ENCODE measurements around the gene CRYL1. TPM values are rescaled to one million over a fixed set of nuclear protein-coding genes. Genes with fewer than 3 reads are reported as not detected.

CRYL1 gene
- total and polyA plus RNA-seq, 2 of the 4 experiments (the other 2 are of a cell fraction) = 11.7 to 16.4 TPM

DNA sequence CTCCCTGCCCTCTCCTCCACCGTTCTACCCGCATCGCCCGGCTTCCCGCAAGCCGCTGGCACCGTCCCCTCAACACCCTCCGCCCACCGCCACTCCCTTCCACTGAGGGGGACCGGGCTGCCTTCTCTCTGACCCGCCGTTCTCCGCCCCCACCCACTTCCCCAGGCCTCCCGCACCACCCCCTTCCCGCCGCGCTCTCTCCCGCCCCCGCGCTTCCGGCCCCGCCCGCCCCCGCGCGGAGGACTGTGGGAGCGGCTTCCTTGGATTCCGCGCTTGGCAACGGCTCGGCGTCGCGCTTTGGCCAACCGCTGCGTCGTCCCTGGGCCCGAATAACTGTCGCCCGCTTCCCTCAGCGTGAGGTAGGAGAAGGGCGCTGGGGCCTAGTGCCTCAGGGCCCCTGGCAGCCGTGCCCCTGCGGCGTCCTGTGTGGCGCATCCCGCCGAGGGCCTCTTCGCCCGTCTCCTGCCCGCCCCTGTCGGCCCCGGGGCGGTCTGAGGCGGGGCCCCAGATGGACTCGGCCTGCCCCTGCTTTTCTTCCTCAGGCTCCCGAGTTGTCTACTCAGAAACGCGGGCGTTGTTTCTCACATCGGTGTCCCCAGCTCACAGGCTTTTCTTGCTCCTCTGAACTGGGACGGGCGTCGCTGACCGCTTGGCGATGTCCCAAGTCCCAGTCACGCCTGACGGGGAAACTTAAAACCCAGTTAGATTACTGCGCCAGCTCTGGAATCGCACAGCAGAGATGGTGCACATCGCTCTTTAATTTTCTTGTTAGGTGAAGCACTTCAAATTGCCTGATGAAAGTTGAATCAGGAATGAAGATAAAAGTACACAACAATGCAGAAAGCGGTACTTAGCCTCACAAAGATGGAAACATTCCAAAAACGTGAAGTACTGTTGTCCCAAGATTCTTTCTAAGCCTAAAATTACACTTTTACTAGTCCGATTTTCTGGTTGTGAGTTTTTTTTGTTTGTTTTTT, 41.5 kb upstream of the CRYL1 start, which contains the start of gene IFT88:
TSS of gene IFT88 (plus strand) at position 260 of the 977 bp plus-strand sequence. CDS start 7,229 bp downstream, outside the sequence.
- BruUV-seq (replicated peaks) = TSS peak; percentile 73

More for the DNA sequence above, 41.5 kb upstream of the CRYL1 start, which contains the start of gene IFT88:
- peak within 1 kb of the TSS; percentile 97 for H2BK5ac ChIP-seq (ENCODE audit: low read depth, low read length, poor library complexity, severe bottlenecking)
- H3K9ac ChIP-seq (ENCODE audit: low read depth, low read length) = peak within 1 kb of the TSS; percentile 92
- peak within 1 kb of the TSS; percentile 91 for H4K91ac ChIP-seq (ENCODE audit: insufficient read depth, low read depth, low read length)
- DNase-seq (peak; percentile 85), ATAC-seq (ENCODE audit: low read depth) (peak; percentile 94)
- no peaks in the 10 kb centered on the region for H3K4me1 ChIP-seq (ENCODE audit: control insufficient read depth, insufficient read depth, low read length)
- TF ChIP-seq MXI1 (IDR thresholded peaks at IDR 0.05; ENCODE audit: borderline replicate concordance, low read depth, low read length) (peak; percentile 75), SMC3 (IDR thresholded peaks at IDR 0.05; ENCODE audit: low read depth, low read length) (0 out of 2 replicates have a peak, but pooled peaks have one; percentile 9), POLR2A (IDR thresholded peaks at IDR 0.05; ENCODE audit: low read depth, low read length) (peak; percentile 84), MAZ (IDR thresholded peaks at IDR 0.05; ENCODE audit: borderline replicate concordance, low read depth, low read length) (peak; percentile 82; the same call in 1 of the 2 replicates), BHLHE40 (IDR thresholded peaks at IDR 0.05; ENCODE audit: low read depth, low read length) (0 out of 2 replicates have a peak, but pooled peaks have one; percentile 1), RFX5 (IDR thresholded peaks at IDR 0.05; ENCODE audit: low read depth, low read length) (no peak)
- peak within 1 kb of the TSS; percentile 93 for H3K56ac ChIP-seq (ENCODE audit: extremely low read depth, insufficient read depth, low read length)
- H2AK9ac ChIP-seq (replicated peaks; ENCODE audit: low read depth, low read length, poor library complexity) = peak within 1 kb of the TSS; percentile 84
- dilution Hi-C loops (cut with HindIII; ENCODE audit: low sequenced_read_pairs, unreplicated experiment) = no loop called here
- peak within 1 kb of the TSS; percentile 74 to 86 for H4K8ac ChIP-seq (ENCODE audit: low read depth in 2 of 2, low read length in 2 of 2)
- in situ Hi-C loops (cut with MboI; ENCODE audit: low sequenced_read_pairs) = no loop called here
- no peaks in the 10 kb centered on the region for H3K27me3 ChIP-seq (ENCODE audit: control insufficient read depth, insufficient read depth, low read length)
- H4K5ac ChIP-seq (ENCODE audit: low read depth, low read length) = peak within 1 kb of the TSS; percentile 91
- intact Hi-C loops (cut with micrococcal nuclease) = loop anchor here (1.0 kb wide), 1 partner anchor 41 kb away; no protein-coding TSS in a partner anchor
- H2BK15ac ChIP-seq (ENCODE audit: low read depth, low read length) = peak within 1 kb of the TSS; percentile 74; the same call in 2 of the 3 replicates
- CTCF ChIA-PET = interaction anchor here (0.6 kb wide), 1 partner anchor 757 kb away, joined by 6 read pairs; no protein-coding TSS in a partner anchor
- H3K9me3 ChIP-seq (ENCODE audit: control insufficient read depth, insufficient read depth, low read length) = peaks cover 8% of the 10 kb centered on the region
- 0% methylated on average over 27 of the region's 74 CpGs; no CpG with 5 or more reads in 1 of the 2 experiments for WGBS, 2 experiments (ENCODE audit: extremely low coverage in 2 of 2, insufficient read length in 1 of 2)
- H3K23ac ChIP-seq (ENCODE audit: low read depth, low read length) = peak within 1 kb of the TSS; percentile 94
- H3K79me1 ChIP-seq (ENCODE audit: low read depth in 1 of 2, low read length in 2 of 2) = peaks cover 8 to 22% of the 10 kb centered on the region in 2 experiments; a peak in 3 of 4 replicates
- peak within 1 kb of the TSS; percentile 84 for H3K14ac ChIP-seq (replicated peaks; ENCODE audit: low read depth, low read length)
- peak within 1 kb of the TSS; percentile 97 for H2AFZ ChIP-seq (replicated peaks; ENCODE audit: low read length, poor library complexity)
- no peaks in the 10 kb centered on the region for H3K9me1 ChIP-seq (ENCODE audit: insufficient read depth, low read length)
- peak within 1 kb of the TSS; percentile 96 for H3K4me3 ChIP-seq (ENCODE audit: insufficient read depth, low read depth, low read length)
- H4K20me1 ChIP-seq (ENCODE audit: insufficient read depth, low read length) = no peaks in the 10 kb centered on the region
- H3K36me3 ChIP-seq (ENCODE audit: control insufficient read depth, insufficient read depth, low read length) = no peaks in the 10 kb centered on the region
- H2AK5ac ChIP-seq (ENCODE audit: low read depth, low read length) = peak within 1 kb of the TSS; percentile 57; the same call in 1 of the 2 replicates
- peak within 1 kb of the TSS; percentile 94 for H3K4me2 ChIP-seq (ENCODE audit: low read depth, low read length)
- peak within 1 kb of the TSS; percentile 93 for H3K18ac ChIP-seq (ENCODE audit: low read depth, low read length)
- peak within 1 kb of the TSS; percentile 98 for H3K27ac ChIP-seq (ENCODE audit: insufficient read depth, low read length)
- H3K4ac ChIP-seq (ENCODE audit: low read depth, low read length) = peak within 1 kb of the TSS; percentile 93
- POLR2A ChIA-PET (ENCODE audit: unreplicated experiment) = interaction anchor here (0.6 to 1.0 kb wide), 3 partner anchors 14 to 625 kb away, joined by 3 to 4 read pairs (median 4); no protein-coding TSS in a partner anchor
- peak within 1 kb of the TSS; percentile 65; the same call in 1 of the 2 replicates for H2BK20ac ChIP-seq (ENCODE audit: low read depth, low read length)
- peak within 1 kb of the TSS; percentile 87 for H2BK120ac ChIP-seq (ENCODE audit: low read depth, low read length)
